ENCODE data around the gene RAB11FIP2. TPM values are rescaled to one million over a fixed set of nuclear protein-coding genes. Genes with fewer than 3 reads are reported as not detected.

Gene RAB11FIP2
- polyA plus RNA-seq, 1 of the 3 experiments (the other 2 are of a cell fraction), result 3.0 TPM

DNA sequence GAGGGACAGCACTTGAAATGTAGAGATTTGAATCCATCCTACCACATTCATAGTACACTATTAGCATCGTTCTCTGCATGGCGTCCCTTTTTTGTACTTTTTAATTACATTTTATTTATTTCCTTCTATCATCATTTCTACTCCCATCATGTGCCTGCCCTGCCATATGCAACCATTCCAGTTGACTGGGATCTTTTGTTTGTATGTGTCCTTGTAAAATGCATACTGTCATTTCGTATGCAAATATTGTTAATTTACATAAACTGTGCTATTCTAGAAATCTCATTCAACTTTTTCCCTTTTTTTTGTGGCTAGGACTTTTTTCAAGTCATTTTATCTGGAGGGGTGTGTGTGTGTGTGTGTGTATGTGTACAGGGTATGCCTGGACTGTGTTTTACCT lies 57.9 kb downstream of the RAB11FIP2 start:
- Histone ChIP-seq H3K4me3 (ENCODE audit: low read depth in 2 of 2, low read length in 1 of 2) (no peak overlapping the region), H3K27ac (ENCODE audit: low read depth in 2 of 2, low read length in 1 of 2) (no peak overlapping the region), H3K79me2 (ENCODE audit: insufficient read depth) (no peaks in the 10 kb centered on the region; the same call in 1 of the 2 replicates), H3K9ac (no peak overlapping the region), H3K27me3 (ENCODE audit: insufficient read depth) (no peaks in the 10 kb centered on the region), H3K4me2 (no peak overlapping the region), H3K9me3 (no peaks in the 10 kb centered on the region), H3K4me1 (ENCODE audit: control insufficient read depth in 1 of 2, insufficient read depth in 2 of 2, low read depth in 1 of 2, low read length in 1 of 2) (peaks cover 0 to 5% of the 10 kb centered on the region in 2 experiments; a peak in 2 of 4 replicates), H4K20me1 (ENCODE audit: insufficient read depth) (no peaks in the 10 kb centered on the region), H2AFZ (ENCODE audit: low read depth) (no peak overlapping the region), H3K9me2 (no peaks in the 10 kb centered on the region), H3K36me3 (replicated peaks in 1 of 2; ENCODE audit: control insufficient read depth in 1 of 2, insufficient read depth in 2 of 2, low read length in 1 of 2) (no peaks in the 10 kb centered on the region), H3F3A (replicated peaks; ENCODE audit: insufficient read depth) (peaks cover 4% of the 10 kb centered on the region)
- DNase-seq, result no peak
- TF ChIP-seq JUND (IDR thresholded peaks at IDR 0.05) (no peak), POLR2AphosphoS5 (IDR thresholded peaks at IDR 0.05; ENCODE audit: low read depth, low read length) (no peak), EZH2phosphoT487 (IDR thresholded peaks at IDR 0.05; ENCODE audit: borderline replicate concordance, low read depth) (no peak), ELF1 (IDR thresholded peaks at IDR 0.05) (no peak), SMC3 (IDR thresholded peaks at IDR 0.05; ENCODE audit: low read depth, low read length) (no peak), TCF12 (IDR thresholded peaks at IDR 0.05) (no peak), FOSL2 (IDR thresholded peaks at IDR 0.05; ENCODE audit: borderline replicate concordance, low read depth) (no peak), TEAD4 (IDR thresholded peaks at IDR 0.05; ENCODE audit: borderline replicate concordance, insufficient read depth) (no peak), RFX5 (IDR thresholded peaks at IDR 0.05; ENCODE audit: low read length) (no peak), RCOR1 (IDR thresholded peaks at IDR 0.05; ENCODE audit: low read length) (no peak), NRF1 (IDR thresholded peaks at IDR 0.05; ENCODE audit: low read depth, low read length) (no peak), EP300 (IDR thresholded peaks at IDR 0.05; ENCODE audit: borderline replicate concordance in 1 of 2, low read depth in 1 of 2, low read length in 1 of 2) (no peak), SIN3A (IDR thresholded peaks at IDR 0.05; ENCODE audit: borderline replicate concordance, low read depth, low read length) (no peak)
- TF ChIP-seq, protein P1, sequence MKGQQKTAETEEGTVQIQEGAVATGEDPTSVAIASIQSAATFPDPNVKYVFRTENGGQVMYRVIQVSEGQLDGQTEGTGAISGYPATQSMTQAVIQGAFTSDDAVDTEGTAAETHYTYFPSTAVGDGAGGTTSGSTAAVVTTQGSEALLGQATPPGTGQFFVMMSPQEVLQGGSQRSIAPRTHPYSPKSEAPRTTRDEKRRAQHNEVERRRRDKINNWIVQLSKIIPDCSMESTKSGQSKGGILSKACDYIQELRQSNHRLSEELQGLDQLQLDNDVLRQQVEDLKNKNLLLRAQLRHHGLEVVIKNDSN (IDR thresholded peaks at IDR 0.05; ENCODE audit: borderline replicate concordance, low read depth), result no peak
- TF ChIP-seq, protein P2, sequence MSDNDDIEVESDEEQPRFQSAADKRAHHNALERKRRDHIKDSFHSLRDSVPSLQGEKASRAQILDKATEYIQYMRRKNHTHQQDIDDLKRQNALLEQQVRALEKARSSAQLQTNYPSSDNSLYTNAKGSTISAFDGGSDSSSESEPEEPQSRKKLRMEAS (IDR thresholded peaks at IDR 0.05; ENCODE audit: low read depth), result no peak
- ChIA-PET CTCF (no interaction called here), POLR2A (no interaction called here)
- WGBS (ENCODE audit: low lambda C conversion rate), result 54% methylated on average over 3 of the region's 3 CpGs

DNA sequence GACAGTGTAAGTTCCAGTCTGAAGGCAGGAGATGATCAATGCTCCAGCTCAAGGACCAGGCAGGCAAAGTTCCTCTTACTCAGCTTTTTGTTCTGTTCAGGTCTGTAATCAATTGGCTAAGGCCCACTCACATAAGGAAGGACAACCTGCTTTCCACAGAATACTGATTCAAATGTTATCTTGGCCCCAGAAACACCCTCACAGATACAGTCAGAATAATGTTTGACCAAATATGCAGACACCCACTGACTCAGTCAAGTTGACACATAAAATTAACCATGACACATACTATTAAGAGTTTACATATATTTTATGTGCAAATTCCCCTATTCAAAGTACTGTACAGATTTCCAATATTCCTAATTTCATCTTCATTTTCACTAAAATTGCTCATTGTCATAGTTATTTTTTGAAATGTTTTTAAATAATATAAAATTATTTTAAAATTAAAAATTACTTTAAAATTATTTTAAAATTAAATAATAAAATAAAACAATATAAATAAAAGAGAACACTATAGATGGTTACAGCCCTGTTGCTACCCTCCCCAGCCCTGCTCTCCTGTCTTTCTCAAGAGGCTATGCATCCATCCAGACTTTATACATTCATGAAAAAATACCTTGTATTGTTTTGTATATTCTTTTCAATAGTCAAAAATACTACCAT lies 59.4 kb downstream of the RAB11FIP2 start:
- peaks cover 0 to 5% of the 10 kb centered on the region in 2 experiments; a peak in 2 of 4 replicates for H3K4me1 ChIP-seq (ENCODE audit: control insufficient read depth in 1 of 2, insufficient read depth in 2 of 2, low read depth in 1 of 2, low read length in 1 of 2)
- no peaks in the 10 kb centered on the region for H3K27me3 ChIP-seq (ENCODE audit: insufficient read depth)

More for the DNA sequence above, 59.4 kb downstream of the RAB11FIP2 start:
- POLR2A ChIA-PET, result no interaction called here
- CTCF ChIA-PET, result no interaction called here
- Histone ChIP-seq H3K36me3 (replicated peaks in 1 of 2; ENCODE audit: control insufficient read depth in 1 of 2, insufficient read depth in 2 of 2, low read length in 1 of 2) (no peaks in the 10 kb centered on the region), H3K27ac (ENCODE audit: low read depth in 2 of 2, low read length in 1 of 2) (no peak overlapping the region), H4K20me1 (ENCODE audit: insufficient read depth) (no peaks in the 10 kb centered on the region), H3K9ac (no peak overlapping the region), H2AFZ (ENCODE audit: low read depth) (no peak overlapping the region), H3K4me2 (no peak overlapping the region), H3K9me3 (no peaks in the 10 kb centered on the region), H3K4me3 (ENCODE audit: low read depth in 2 of 2, low read length in 1 of 2) (no peak overlapping the region), H3F3A (replicated peaks; ENCODE audit: insufficient read depth) (peaks cover 4% of the 10 kb centered on the region), H3K9me2 (no peaks in the 10 kb centered on the region), H3K79me2 (ENCODE audit: insufficient read depth) (no peaks in the 10 kb centered on the region; the same call in 1 of the 2 replicates)
- TF ChIP-seq TCF12 (IDR thresholded peaks at IDR 0.05) (no peak), YY1 (IDR thresholded peaks at IDR 0.05; ENCODE audit: low read depth) (no peak), GATA2 (CRISPR knock-in tag; IDR thresholded peaks at IDR 0.05) (no peak), RFX5 (IDR thresholded peaks at IDR 0.05; ENCODE audit: low read length) (no peak)
- TF ChIP-seq, protein P3, sequence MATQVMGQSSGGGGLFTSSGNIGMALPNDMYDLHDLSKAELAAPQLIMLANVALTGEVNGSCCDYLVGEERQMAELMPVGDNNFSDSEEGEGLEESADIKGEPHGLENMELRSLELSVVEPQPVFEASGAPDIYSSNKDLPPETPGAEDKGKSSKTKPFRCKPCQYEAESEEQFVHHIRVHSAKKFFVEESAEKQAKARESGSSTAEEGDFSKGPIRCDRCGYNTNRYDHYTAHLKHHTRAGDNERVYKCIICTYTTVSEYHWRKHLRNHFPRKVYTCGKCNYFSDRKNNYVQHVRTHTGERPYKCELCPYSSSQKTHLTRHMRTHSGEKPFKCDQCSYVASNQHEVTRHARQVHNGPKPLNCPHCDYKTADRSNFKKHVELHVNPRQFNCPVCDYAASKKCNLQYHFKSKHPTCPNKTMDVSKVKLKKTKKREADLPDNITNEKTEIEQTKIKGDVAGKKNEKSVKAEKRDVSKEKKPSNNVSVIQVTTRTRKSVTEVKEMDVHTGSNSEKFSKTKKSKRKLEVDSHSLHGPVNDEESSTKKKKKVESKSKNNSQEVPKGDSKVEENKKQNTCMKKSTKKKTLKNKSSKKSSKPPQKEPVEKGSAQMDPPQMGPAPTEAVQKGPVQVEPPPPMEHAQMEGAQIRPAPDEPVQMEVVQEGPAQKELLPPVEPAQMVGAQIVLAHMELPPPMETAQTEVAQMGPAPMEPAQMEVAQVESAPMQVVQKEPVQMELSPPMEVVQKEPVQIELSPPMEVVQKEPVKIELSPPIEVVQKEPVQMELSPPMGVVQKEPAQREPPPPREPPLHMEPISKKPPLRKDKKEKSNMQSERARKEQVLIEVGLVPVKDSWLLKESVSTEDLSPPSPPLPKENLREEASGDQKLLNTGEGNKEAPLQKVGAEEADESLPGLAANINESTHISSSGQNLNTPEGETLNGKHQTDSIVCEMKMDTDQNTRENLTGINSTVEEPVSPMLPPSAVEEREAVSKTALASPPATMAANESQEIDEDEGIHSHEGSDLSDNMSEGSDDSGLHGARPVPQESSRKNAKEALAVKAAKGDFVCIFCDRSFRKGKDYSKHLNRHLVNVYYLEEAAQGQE (IDR thresholded peaks at IDR 0.05; ENCODE audit: low read depth, low read length), result no peak
- TF ChIP-seq, protein P1 (IDR thresholded peaks at IDR 0.05; ENCODE audit: borderline replicate concordance, low read depth), result no peak
- DNase-seq, result no peak
